Measurements from ENCODE around the gene CYP4A22.
"Not testable (repeated sequence)": the region's sequence is repeated elsewhere in the genome, so short reads cannot be mapped to it uniquely, and the experiment has no call there.

The CYP4A22 gene

DNA sequence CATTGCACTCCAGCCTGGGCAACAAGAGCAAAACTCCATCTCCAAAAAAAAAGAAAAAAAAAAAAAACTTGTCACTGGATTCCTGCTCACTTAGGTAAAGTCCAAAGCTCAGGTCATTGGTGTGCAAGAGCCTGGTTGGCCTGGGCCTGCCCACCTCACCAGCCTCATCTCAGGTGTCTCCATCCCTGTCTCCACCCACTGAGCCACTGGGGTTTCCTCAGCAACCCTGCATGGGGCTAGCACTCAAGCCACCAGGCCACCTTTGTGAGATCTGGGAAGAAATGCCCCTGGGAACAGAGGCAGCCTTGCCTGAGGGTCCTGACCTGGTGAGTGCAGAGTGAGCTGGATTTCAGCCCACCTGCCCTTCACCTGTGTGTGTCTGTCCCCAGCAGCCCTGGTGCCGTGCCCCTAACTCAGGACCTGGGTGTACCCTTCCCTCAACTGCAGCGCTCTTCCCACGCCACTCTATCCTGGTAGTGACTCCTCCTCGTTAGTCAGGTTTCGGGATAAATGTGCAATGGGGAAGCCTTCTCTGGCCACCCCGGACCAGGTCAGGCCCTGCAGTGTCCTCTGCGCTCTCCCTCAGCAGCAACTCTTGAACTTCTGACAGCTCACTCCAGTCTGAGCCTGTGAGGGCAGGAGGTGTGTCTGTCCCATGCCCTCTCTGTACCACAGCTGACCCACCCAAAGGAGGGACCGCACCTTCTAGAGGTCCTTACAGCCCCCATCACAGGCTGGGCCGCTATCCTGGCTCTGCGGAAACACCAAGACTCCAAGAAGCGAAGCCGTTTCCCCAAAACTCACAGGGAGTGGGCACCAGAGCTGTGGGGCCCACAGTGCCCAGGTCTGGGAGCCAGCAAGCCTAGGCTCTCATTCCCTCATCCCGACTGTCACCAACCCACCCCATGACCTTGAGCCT lies 49.3 kb downstream of the CYP4A22 start:
- no peak for DNase-seq

- no peak for DNase-seq
These were observed 50.1 kb downstream of the CYP4A22 start for GRCh38 chr1:47187231-47187925.

DNA sequence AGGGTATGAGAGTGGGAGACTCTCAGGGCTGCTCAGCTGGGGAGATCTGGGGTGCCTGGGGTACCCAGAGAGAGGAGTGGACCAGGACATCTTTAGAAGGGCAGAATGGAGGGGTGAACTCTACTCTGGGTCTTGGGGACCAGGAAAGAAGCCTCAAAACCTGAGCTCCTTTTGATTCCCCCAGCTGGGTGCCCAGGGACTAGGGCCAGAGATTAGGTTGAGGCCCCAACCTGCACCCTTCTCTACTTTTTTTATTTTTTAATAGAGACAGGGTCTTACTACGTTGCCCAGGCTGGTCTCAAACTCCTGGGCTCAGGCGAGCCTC lies 50.6 kb downstream of the CYP4A22 start:
- no peak for DNase-seq

DNA sequence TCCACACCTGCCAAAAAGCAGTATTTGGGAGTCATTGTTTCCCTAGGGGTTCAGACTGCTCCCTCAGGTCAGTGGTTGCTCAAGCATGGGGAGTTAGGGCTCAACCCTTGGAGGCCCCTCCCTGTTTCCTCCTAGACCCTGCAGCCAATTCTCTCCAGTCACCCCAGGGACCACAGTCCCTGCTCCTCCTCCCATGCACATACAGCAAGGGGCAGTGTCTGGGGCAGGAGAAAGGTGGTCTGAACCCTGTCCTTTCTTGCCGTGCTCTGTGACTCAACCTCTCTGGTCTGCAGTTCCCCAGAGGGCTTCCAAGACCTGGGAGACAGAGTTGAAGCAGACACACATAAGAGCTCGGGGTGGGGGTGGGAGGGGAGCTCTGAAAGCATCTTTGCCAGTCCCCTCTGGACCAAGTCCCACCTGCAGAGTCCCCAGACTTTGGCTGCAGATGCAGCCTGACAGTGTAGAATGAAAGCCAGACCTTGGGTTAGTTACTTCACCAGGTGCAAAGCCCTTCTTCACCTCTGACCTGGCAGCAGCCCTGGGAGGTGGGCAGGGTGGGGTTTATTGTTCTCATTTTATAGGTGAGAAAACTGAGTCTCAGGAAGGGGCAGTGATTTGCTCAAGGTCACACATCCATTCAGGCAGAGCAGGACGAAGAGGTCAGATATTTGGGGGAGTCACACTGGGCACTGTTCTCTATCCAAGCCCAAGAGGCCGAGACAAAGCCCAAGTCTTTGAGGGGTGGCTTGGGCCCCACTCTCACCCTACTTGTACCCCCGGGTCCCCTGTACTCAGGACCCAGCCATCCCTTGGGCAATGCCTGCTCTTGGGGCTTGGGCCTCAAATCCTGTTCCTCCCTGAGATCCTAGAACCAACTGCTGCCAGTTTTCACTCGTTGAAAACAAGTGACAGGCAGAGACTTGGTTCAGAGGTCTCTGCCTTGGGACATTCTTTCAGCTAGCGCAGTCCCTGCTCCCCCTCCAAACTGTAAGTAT lies 51.8 kb downstream of the CYP4A22 start:
- no peak for DNase-seq

DNA sequence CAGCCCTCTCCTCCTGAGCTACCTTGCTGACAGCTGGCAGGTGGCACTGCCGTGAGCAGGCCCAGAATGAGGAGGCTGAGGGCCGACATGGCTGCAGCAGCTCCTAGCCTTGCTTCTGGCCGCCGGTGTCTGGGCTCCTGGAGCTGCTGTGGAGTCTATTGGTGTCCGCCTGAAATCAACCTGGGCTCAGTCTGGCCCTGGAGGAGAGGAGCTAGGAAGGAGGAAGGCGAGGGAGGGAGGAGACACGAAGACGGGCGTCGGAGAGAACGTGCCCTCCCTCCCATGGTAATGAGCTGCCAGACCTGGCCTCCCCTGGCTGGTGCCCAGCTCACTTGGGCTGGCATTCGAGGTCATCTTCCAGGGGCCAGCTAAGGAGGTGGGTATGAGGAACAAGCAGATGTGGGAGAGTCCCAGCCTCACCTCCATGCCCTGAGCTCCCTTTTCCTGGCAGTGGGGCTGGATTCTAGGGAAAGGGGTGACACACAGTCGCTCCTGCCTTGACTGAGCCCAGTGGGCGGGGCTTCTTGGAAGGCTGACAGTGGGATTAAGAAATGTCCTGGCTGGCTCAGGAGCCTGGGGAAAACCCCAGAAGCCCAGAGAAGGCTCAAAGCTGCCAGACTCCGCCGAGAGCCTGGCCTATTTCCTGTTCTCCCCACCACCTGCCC lies 52.7 kb downstream of the CYP4A22 start, which contains the start of gene PDZK1IP1:
PDZK1IP1 (minus strand) TSS at position 193 of the 665 bp plus-strand sequence; CDS start at position 89, 104 bp downstream.
- no peak for DNase-seq

GRCh38 chr1:47190509-47190855 lies 53.2 kb downstream of the CYP4A22 start:
- DNase-seq, result peak; percentile 9

DNA sequence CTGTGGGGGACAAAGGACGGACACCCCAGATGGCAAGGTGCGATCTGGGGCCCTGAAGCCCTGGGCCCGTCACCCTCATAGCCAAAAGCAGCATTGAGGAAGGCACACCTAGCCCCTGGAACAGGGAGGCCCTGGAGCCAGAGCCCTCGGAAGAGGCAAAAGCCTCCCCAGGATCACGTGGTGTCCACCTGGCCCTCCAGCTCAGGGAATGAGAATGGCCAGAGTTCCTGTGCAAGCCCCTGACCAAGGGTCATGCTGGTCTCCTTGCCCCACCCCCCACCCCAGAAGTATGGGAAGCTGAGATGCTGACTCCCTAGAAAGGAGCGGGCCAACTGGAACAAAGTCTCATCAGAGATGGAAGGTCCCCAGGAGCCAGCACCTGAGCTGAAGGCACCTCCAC lies 53.6 kb downstream of the CYP4A22 start:
- no peak for DNase-seq

GRCh38 chr1:47191940-47192457 lies 54.8 kb downstream of the CYP4A22 start:
- no peak for DNase-seq

DNA sequence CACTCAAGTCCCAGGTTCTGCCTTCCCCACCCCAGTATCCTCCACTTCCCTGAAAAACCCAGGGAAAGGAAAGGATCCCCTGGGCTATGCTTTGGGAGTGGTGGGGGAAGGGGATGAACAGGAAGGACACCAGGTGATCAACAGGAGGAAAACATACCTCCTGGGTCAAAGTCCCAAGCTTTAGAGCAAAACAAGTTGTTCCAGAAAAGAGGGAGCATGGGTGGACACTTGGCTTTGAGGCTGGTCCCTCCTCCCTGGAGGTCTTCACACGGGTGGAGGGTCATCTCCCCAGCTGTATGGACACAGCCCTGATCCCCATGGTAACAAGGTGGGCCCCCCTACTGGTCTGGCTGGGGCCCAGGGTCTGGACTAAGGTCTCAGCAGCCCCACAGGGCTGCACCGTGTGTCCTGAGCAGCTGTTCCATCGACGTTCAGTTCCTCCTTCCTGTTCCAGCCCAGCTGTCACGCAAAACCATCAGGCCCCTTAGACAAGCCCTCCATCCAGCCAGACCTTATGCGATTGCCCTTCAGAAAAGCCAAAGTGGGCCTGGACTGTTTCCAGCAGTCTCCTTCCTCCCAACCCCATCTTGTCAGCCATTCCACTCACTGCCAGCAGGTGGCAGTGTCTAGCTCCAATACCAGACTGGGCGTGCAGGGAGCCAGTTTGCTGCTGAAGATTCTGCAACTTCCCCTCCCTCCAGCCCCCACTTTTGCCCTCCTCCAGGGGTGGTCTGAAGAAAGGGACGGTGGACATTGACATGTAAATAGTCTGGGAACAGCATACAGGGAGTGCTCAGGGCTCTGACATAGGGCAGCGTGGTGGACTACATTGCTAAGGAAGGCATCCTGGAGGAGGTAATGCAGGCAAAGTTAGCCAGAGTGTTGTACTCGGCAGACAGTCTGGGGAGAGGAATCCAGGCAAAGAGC lies 55.5 kb downstream of the CYP4A22 start:
- DNase-seq, result peak; percentile 94

- DNase-seq, result not testable (repeated sequence)
These were observed 56.3 kb downstream of the CYP4A22 start for GRCh38 chr1:47193496-47193895.

DNA sequence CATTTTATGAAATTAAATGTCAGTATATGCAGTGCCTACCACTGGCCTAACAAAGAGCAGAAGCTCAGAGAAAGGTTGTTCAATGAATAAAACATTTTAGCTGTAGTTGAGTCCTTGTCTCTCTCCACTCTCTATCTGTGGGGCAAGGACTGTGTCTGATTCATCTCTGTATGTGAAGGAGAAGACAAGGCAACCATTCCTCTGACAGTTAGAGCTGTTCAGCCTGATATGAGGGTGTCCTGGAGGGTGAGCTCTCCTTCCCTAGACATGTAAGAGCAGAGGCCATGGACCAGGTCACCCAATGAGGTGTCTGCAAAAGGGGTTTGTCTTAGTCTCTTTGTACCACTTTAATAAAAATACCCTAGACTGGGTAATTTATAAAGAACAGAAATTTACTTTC lies 57.1 kb downstream of the CYP4A22 start:
- DNase-seq, result no peak

DNA sequence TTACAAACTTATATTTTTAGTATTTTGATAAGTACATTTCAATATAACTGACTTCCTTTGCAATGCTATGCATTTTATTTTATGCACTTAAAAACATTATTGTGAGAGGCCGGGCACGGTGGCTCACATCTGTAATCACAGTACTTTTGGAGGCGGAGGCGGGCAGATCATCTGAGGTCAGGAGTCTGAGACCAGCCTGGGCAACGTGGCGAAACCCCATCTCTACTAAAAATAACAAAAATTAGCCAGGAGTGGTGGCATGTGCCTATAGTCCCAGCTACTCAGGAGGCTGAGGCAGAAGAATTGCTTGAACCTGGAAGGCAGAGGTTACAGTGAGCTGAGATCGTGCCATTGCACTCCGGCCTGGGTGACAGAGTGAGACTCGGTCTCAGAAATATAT lies 58.7 kb downstream of the CYP4A22 start:
- not testable (repeated sequence) for DNase-seq

DNA sequence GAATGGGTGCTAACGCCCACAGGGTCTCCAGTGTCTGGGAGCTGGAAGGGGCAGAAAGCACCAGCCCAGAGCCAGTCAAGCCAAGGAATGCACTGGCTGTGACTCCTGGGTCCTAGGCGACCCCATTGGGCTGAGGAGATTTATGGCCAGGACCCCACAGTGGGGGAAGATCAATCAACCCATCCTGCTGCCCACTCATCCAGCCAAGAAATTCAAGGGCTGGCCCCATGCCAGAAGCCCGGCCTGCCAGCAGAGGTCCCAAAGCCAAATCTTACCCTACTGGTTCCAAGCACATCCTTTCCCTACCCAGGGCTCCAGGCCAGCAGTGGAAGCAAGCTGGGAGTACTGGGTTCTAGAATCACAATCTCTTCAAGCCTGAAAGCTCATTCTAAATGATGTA lies 59.4 kb downstream of the CYP4A22 start:
- peak; percentile 17 for DNase-seq

- no peak for DNase-seq
These were observed 61.0 kb downstream of the CYP4A22 start for GRCh38 chr1:47198214-47198613.
